H1 (cell line): ENCODE results near the gene SPOCD1. TPM values are rescaled to one million over a fixed set of nuclear protein-coding genes. Genes with fewer than 3 reads are reported as not detected.

Source experiments
- HDAC6 ChIP-seq: IDR thresholded peaks from one replicate; pipeline ENCODE4 v1.7.1; 2012; ENCODE audit warnings: low read depth, mild to moderate bottlenecking, inconsistent platforms, low read length, moderate library complexity
- KDM5A ChIP-seq: fragments of 200-600 bp; IDR thresholded peaks from 2 replicates; pipeline ENCODE4 v1.7.1; 2012; ENCODE audit warnings: mild to moderate bottlenecking, low read length, inconsistent platforms, mixed read lengths
- POLR2AphosphoS5 ChIP-seq: IDR thresholded peaks from 2 replicates; pipeline ENCODE4 v1.6.1; 2011; ENCODE audit warnings: low read depth, low read length
- polyA plus RNA-seq, 7 experiments: library from polyadenylated mRNA; depleted of rRNA in 3 of 7; stranded (reverse) in 5 of 7; unstranded in 2 of 7; fragments of >200 nt in 5 of 7; fragments of 200-250 nt in 2 of 7; gene quantifications; 1 replicate in 5 of 7; 2 replicates in 1 of 7; 4 replicates in 1 of 7; pipeline versions ENCODE4 v1.2.1 to v1.2.3, GENCODE V29; 2011 to 2013; ENCODE audit warnings: missing spikeins in 2 of 7, mixed read lengths in 2 of 7
- total RNA-seq: library from RNA; stranded (reverse); fragmentation: NEBNext Ultra II Directional; extraction: Animal tissue kit (Norgen Biotek cat#: 25700); gene quantifications from 2 replicates; pipeline ENCODE4 v1.2.1, GENCODE V29; 2021
- TF ChIP-seq, protein P1 (sequence below): IDR thresholded peaks from 2 replicates; pipeline ENCODE4 v1.6.1; 2012; ENCODE audit warnings: inconsistent platforms
- TF ChIP-seq, protein P2 (sequence below): IDR thresholded peaks from 2 replicates; pipeline ENCODE4 v1.6.1; 2011; ENCODE audit warnings: low read depth, mild to moderate bottlenecking, low read length; ENCODE audit not compliant: insufficient read depth

SPOCD1 gene
- total and polyA plus RNA-seq, 2 of the 8 experiments (the other 6 are each of a cell fraction or from before 2014, with no cell fraction given) = 1.8 to 2.9 TPM

DNA sequence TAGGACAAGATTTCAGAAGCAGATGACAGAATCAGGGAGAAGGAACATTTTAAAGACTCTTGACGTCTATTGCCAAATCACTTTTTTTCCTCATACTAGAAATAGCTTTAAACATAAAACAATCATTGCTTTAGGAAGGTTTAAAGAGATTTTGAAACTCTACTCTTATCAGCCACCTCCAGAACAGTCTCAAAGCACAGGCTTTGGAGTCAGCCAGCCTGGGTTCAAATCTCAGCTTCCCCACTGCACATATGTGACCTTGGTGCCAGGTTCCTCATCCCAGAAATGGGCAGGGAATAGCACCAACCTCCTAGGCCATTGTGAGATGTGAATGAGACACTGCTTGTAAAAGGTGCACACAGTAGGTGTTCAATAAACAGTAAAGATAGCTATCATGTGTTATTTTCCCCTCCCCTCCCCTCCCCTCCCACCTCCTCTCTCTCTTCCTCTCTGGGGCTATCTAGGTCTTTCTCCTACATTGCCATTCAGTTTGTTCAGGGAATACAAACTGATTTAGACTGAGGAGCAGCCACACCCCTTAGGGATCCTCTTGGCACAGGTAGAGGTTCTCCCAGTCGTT is 20.6 kb downstream of the SPOCD1 start (continued):
- TF ChIP-seq, protein P1, sequence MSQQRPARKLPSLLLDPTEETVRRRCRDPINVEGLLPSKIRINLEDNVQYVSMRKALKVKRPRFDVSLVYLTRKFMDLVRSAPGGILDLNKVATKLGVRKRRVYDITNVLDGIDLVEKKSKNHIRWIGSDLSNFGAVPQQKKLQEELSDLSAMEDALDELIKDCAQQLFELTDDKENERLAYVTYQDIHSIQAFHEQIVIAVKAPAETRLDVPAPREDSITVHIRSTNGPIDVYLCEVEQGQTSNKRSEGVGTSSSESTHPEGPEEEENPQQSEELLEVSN = no peak
- TF ChIP-seq POLR2AphosphoS5 = no peak
- TF ChIP-seq, protein P2, sequence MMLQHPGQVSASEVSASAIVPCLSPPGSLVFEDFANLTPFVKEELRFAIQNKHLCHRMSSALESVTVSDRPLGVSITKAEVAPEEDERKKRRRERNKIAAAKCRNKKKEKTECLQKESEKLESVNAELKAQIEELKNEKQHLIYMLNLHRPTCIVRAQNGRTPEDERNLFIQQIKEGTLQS = no peak
- TF ChIP-seq KDM5A = no peak
- TF ChIP-seq HDAC6 = no peak
